Vagina (tissue), 2 donors: ENCODE measurements around the gene COL10A1.

Experiments
- POLR2A ChIP-seq, 2 donors: fragments of 450-650 bp; IDR thresholded peaks; one replicate each; pipeline ENCODE4 v1.6.1; 2017; ENCODE audit warnings: antibody characterized with exemption in 2 of 2, mild to moderate bottlenecking in 2 of 2, moderate library complexity in 2 of 2
- POLR2AphosphoS5 ChIP-seq, 2 donors: sonication (generic); formaldehyde crosslinking; IDR thresholded peaks; one replicate each; pipeline ENCODE4 v1.9.0; 2017; ENCODE audit warnings: antibody characterized with exemption in 2 of 2, mild to moderate bottlenecking in 2 of 2, low read depth in 1 of 2; ENCODE audit not compliant: insufficient read depth in 1 of 2
- TF ChIP-seq, protein P1 (sequence below), 3 experiments: fragments of 450-650 bp in 2 of 3; fragments of 200-600 bp in 1 of 3; sonication (generic) in 1 of 3; IDR thresholded peaks; one replicate each; pipeline ENCODE4 v1.5.1; 2017 to 2019; ENCODE audit warnings: antibody characterized with exemption in 3 of 3, mild to moderate bottlenecking in 2 of 3, moderate library complexity in 2 of 3

DNA sequence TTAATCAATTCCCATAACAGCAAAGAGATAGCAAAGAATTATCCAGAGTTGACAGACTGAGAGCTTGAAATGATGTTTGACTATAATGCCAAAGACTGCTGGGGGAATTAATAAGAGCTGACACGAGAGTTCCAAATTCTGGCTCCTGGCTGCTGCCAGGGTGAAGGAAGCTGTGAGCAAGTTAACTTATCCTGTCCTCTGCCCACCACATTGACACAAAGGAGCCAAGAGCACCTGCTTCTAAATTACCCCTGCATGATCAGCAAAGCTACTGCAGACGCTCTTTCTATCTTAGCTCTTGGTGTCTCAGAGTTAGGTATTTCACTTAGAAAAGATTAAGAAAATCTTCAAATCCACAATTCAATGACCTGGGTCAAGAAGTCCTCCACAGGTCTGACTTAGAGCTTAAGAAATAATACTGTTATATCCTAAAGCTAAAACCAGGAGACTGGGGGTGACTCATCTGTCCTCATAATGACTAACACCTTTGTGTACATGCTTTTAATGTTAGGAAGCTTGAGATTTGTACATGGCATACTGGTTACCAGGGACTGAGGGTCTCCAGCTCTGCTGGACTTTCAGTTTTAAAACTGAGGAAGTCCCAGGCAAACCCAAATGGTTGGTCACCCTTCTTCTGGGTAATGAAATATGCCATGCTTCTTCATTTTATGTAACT, 52.0 kb downstream of the COL10A1 start:
- TF ChIP-seq, protein P1, sequence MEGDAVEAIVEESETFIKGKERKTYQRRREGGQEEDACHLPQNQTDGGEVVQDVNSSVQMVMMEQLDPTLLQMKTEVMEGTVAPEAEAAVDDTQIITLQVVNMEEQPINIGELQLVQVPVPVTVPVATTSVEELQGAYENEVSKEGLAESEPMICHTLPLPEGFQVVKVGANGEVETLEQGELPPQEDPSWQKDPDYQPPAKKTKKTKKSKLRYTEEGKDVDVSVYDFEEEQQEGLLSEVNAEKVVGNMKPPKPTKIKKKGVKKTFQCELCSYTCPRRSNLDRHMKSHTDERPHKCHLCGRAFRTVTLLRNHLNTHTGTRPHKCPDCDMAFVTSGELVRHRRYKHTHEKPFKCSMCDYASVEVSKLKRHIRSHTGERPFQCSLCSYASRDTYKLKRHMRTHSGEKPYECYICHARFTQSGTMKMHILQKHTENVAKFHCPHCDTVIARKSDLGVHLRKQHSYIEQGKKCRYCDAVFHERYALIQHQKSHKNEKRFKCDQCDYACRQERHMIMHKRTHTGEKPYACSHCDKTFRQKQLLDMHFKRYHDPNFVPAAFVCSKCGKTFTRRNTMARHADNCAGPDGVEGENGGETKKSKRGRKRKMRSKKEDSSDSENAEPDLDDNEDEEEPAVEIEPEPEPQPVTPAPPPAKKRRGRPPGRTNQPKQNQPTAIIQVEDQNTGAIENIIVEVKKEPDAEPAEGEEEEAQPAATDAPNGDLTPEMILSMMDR (IDR thresholded peaks at IDR 0.05) = no peak
- no peak for TF ChIP-seq POLR2A (IDR thresholded peaks at IDR 0.05)
- no peak for TF ChIP-seq POLR2AphosphoS5 (IDR thresholded peaks at IDR 0.05; ENCODE audit: insufficient read depth in 1 of 2, low read depth in 1 of 2)
